Ishikawa (cell line): ENCODE measurements around the gene CLK3.

Source experiments
- CREB1 ChIP-seq: IDR thresholded peaks from 2 replicates; pipeline ENCODE4 v1.6.1; 2012; ENCODE audit warnings: low read depth
- EGR1 ChIP-seq: IDR thresholded peaks from 2 replicates; pipeline ENCODE4 v1.6.1; 2012
- EP300 ChIP-seq: IDR thresholded peaks from 2 replicates; pipeline ENCODE4 v1.6.1; 2012; ENCODE audit warnings: borderline replicate concordance
- FOXM1 ChIP-seq: IDR thresholded peaks from 2 replicates; pipeline ENCODE4 v1.6.1; 2012; ENCODE audit warnings: low read depth, borderline replicate concordance
- NFIC ChIP-seq: IDR thresholded peaks from 2 replicates; pipeline ENCODE4 v1.6.1; 2012
- RAD21 ChIP-seq: IDR thresholded peaks from 2 replicates; pipeline ENCODE4 v1.6.1; 2012; ENCODE audit warnings: low read depth
- TAF1 ChIP-seq: IDR thresholded peaks from 2 replicates; pipeline ENCODE4 v1.6.1; 2012; ENCODE audit warnings: low read depth, mild to moderate bottlenecking
- TCF12 ChIP-seq: IDR thresholded peaks from 2 replicates; pipeline ENCODE4 v1.6.1; 2012; ENCODE audit warnings: low read depth
- TEAD4 ChIP-seq: IDR thresholded peaks from 2 replicates; pipeline ENCODE4 v1.6.1; 2012
- YY1 ChIP-seq: IDR thresholded peaks from 2 replicates; pipeline ENCODE4 v1.6.1; 2012; ENCODE audit warnings: low read depth
- ZBTB7A ChIP-seq: IDR thresholded peaks from 2 replicates; pipeline ENCODE4 v1.6.1; 2012; ENCODE audit warnings: low read depth
- TF ChIP-seq, protein P1 (sequence below): IDR thresholded peaks from 2 replicates; pipeline ENCODE4 v1.6.1; 2012; ENCODE audit warnings: low read depth, mild to moderate bottlenecking
- TF ChIP-seq, protein P2 (sequence below): IDR thresholded peaks from 2 replicates; pipeline ENCODE4 v1.6.1; 2012
- TF ChIP-seq, protein P3 (sequence below): IDR thresholded peaks from 2 replicates; pipeline ENCODE4 v1.6.1; 2012

Gene CLK3

DNA sequence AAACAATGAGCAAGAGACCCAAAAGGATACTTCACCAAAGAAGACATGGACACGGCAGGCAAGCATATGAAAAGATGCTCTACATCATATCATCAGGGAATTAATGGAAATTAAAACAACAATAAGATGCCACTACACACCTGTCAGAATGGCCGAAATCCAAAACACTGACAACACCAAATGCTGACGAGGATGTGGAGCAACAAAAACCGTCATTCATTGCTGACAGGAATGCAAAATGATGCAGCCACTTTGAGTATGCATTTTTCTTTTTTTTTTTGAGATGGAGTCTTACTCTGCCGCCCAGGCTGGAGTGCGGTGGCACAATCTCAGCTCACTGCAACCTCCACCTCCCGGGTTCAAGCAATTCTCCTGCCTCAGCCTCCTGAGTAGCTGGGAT lies 61.2 kb downstream of the CLK3 start:
- TF ChIP-seq, protein P1, sequence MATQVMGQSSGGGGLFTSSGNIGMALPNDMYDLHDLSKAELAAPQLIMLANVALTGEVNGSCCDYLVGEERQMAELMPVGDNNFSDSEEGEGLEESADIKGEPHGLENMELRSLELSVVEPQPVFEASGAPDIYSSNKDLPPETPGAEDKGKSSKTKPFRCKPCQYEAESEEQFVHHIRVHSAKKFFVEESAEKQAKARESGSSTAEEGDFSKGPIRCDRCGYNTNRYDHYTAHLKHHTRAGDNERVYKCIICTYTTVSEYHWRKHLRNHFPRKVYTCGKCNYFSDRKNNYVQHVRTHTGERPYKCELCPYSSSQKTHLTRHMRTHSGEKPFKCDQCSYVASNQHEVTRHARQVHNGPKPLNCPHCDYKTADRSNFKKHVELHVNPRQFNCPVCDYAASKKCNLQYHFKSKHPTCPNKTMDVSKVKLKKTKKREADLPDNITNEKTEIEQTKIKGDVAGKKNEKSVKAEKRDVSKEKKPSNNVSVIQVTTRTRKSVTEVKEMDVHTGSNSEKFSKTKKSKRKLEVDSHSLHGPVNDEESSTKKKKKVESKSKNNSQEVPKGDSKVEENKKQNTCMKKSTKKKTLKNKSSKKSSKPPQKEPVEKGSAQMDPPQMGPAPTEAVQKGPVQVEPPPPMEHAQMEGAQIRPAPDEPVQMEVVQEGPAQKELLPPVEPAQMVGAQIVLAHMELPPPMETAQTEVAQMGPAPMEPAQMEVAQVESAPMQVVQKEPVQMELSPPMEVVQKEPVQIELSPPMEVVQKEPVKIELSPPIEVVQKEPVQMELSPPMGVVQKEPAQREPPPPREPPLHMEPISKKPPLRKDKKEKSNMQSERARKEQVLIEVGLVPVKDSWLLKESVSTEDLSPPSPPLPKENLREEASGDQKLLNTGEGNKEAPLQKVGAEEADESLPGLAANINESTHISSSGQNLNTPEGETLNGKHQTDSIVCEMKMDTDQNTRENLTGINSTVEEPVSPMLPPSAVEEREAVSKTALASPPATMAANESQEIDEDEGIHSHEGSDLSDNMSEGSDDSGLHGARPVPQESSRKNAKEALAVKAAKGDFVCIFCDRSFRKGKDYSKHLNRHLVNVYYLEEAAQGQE = no peak
- TF ChIP-seq TAF1 = no peak
- TF ChIP-seq, protein P2, sequence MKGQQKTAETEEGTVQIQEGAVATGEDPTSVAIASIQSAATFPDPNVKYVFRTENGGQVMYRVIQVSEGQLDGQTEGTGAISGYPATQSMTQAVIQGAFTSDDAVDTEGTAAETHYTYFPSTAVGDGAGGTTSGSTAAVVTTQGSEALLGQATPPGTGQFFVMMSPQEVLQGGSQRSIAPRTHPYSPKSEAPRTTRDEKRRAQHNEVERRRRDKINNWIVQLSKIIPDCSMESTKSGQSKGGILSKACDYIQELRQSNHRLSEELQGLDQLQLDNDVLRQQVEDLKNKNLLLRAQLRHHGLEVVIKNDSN = no peak
- no peak for TF ChIP-seq TCF12
- TF ChIP-seq ZBTB7A = no peak
- no peak for TF ChIP-seq YY1
- no peak for TF ChIP-seq CREB1
- TF ChIP-seq, protein P3, sequence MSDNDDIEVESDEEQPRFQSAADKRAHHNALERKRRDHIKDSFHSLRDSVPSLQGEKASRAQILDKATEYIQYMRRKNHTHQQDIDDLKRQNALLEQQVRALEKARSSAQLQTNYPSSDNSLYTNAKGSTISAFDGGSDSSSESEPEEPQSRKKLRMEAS = no peak
- no peak for TF ChIP-seq EGR1
- TF ChIP-seq RAD21 = no peak
- no peak for TF ChIP-seq FOXM1
- TF ChIP-seq EP300 = no peak
- TF ChIP-seq TEAD4 = no peak
- no peak for TF ChIP-seq NFIC
